ENCODE results near the gene CPSF7.

CPSF7 gene

DNA sequence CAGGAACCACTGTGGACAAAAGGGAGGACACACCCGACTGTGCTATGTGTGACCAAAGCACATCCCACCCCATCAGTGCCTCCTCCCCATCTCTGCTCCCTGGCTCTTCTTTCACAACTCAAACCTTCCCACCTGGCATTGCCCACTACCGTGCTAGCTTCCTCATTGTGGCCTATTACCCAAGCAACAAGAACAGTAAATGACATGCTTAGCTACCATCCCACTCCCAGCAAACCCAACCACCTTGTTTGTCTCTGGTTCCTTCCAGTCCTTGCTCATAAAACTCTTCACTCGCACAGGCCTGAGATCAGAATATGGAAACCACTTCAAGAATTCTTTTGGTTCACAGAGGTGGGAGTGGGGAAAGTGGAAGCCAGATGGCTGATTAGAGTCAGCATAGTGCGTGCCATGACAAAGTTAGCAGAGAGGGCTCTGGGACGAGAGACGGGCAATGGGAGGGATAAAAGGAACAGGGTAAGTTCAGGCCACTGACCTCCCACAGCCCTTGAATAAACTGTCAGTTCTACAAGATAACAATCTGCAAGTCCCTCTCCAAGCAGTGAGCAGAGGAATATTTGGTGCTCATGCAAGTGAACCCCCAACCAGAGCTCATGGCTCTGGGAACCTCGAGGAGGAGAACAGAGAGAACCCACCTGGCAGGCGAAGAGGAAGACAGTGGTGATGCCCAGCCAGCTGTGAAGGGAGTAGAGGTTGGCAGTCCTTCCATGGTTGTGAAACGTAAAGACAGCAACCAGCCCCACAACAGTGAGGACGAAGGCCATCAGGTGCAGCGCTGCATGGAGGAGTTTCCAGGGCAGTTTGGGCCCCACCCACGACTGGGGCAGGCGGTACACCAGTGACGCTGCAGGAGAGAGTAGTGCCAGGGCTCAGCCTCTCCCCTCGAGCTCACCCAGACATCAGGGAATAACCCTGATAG, 76.4 kb downstream of the CPSF7 start:
- no peak for DNase-seq
